Measurements from ENCODE around the gene NEUROD2. TPM values are rescaled to one million over a fixed set of nuclear protein-coding genes. Genes with fewer than 3 reads are reported as not detected.
"Not testable (repeated sequence)": the region's sequence is repeated elsewhere in the genome, so short reads cannot be mapped to it uniquely, and the experiment has no call there.

NEUROD2 gene
- total RNA-seq, 1 donor from 2014 or later = not detected

DNA sequence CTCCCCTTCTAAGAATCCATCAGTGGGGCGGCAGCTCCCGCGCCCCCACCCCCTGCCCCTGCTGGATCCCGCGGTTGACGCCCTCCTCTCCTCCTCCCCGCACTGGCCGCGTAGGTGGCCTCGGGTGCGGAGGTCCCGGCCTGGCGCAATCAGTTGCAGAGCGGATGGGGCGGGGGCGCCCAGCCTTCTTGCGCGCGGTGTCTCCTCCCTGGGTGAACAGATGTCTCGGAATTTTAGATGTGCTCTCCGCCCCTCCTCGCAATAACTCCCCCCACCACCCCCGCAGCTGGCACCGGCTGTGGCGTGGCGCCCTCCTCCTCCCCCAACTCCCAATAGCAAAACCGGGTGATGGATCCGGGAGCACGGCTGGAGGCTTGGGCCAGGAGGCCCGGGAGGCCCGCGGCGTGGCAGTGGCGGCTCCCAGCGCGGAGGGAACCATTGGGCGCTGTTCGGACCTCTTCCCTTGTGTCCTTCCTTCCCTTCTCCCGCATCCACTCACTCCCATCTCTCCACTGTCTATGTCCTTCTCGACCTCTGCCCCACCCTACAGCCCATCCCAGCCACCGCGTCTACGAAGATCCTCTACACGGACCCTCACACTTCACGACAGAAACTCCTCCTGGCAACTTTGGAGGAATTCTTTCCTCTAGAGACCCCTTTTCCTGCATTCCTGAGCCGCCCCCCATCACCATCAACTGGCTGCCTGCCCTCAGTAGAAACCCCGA lies 11.0 kb downstream of the NEUROD2 start:
- ATAC-seq (no peak), DNase-seq (ENCODE audit: low spot score) (no peak)
- intact Hi-C loops (cut with DNase I) = no loop called here

DNA sequence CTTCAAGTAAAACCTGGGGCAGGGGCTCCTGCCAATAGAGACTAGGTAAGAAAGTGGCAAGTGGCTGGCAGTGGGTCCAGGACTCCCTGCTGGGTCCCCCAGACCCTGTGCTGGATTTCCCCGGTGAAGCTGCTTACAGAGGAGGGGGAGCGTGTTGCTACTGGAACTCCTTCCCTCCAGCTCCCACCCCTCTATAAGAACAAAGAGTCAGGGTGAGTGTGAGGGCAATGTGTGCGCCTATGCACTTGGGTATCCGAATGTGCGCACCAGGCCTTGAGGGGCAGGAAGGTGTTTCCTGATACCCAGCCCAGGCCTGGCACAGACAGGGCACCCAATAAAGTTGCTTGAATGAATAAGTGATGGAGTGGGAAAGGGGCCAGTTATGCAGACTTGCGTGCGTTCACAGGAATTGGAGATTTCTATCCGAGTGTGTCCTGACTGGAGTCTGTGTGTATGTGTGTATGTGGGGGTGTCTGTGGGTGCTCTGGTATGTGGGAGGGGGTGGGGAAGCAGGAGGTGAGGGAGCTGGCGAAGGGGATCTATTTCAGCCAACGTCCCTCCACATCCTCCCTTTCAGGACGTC lies 11.7 kb downstream of the NEUROD2 start:
- DNase-seq (ENCODE audit: low spot score) (no peak), ATAC-seq (no peak)
- intact Hi-C loops (cut with DNase I) = no loop called here

DNA sequence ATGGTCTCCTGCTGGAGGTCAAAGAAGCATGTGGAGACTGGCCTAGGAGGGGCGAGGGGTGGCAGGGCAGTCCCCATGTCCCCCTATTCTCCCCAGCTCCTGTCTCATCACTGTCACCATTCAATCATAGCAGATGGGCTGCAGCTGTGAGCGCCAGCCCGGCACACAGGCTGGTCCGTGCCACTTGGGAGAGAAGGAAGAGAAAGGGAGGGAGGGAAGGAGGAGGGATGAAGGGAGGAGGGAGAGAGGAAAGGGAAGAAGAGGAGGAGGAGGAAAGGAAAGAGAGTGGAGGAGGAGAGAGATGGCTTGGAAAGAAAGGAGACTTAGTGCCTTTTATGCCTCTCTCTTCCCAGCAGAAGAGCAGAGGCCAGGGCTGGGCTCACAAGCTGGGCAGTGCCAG lies 12.4 kb downstream of the NEUROD2 start:
- DNase-seq (ENCODE audit: low spot score) (no peak), ATAC-seq (no peak)
- intact Hi-C loops (cut with DNase I) = no loop called here

DNA sequence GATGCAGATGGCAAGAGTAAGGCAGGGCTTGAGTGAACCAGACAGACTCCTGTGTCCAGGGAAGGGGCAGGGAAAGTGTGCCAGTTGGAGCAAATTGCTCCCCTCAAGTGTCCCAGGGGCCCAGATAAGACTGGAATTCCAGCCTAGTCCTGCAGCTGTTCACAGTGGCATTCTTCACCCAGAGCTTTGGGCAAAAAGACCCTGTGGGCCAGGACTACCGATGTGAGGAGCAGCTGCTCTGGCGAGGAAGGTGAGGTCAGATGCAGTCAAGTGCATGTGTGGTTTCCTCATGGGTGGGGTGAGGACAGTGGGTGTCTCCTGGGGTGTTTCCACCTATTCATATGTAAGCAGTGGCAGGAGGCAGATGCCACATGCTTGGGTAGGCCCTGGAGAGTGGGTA lies 14.3 kb downstream of the NEUROD2 start:
- no peak for ATAC-seq

DNA sequence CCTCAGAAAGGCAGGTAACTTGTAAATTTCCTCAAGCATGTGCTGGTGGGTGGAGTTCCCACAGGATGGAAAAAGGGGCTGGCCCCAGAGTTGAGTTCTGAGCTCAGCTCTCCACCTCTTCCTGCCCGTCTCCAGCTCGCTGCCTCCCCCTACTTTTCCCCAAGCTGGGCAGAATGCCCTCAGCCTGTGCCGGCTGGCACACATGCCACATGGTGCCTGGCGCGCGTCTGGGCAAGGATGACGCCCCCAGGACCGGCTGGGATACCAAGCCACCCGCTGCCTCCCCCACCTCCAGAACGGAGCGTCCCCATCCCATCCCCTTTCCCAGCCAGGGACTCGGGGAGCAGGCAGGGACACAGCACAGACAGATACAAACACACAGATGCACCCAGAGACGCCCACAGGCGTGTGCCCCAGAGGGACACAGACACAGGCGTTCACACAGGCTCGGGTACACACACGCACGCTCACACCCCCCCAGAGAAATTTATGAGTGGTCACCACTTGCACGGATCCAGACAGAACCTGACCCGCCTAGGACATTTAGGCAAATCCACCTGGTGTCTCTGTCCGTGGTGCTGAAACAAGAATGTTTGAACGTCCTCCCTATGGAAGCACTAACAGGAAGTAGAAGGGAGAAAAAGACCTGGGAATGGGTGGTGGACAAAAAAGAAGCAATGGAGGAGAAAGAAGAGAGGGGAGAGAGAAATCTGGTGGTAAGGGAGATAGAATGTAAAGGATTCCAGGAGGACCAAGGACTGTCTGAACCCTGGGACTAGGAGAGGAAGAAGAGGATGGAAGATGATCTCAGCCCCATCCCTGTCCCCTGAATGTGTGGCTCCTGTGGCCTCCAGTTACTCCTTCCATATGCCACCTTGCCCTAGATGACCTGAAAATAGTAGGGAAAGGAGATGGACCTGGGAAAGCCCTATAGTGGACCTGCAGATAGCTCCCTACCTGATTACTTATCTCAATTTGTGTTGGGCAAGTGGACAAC lies 15.5 kb downstream of the NEUROD2 start:
- no peak for DNase-seq (ENCODE audit: low spot score)
- ATAC-seq = no peak
- intact Hi-C loops (cut with DNase I) = no loop called here

More for the DNA sequence above, 14.3 kb downstream of the NEUROD2 start:
- intact Hi-C loops (cut with DNase I) = no loop called here
- DNase-seq (ENCODE audit: low spot score) = no peak

DNA sequence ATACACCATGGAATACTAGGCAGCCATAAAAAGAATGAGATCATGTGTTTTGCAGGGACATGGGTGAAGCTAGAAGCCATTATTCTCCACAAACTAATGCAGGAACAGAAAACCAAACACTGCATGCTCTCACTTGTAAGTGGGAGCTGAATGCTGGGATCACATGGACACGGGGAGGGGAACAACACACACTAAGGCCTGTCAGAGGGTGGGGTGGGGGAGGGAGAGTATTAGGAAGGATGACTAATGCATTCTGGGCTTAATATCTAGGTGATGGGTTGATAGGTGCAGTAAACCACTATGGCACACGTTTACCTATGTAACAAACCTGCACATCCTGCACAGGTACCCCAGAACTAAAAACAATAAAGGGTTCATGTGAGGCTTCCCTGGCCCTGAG lies 17.5 kb downstream of the NEUROD2 start:
- not testable (repeated sequence) for ATAC-seq

DNA sequence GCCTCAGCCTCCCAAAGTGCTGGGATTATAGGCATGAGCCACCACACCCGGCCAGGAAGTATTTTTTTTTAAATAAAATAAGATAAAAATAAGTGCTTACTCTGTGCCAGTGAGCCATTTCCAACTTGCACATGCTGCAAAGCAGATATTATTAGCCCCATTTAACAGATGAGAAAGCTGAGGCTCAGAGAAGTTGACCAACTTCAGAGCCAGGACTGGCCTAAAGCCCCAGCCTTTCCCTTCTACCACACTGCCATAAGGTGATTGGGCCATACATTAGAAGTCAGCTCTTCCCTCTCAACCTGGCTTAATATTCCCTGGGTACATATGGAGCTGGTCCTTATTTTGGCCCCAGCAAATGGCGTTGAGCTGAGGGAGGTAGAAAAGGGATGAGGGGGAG lies 25.1 kb downstream of the NEUROD2 start:
- ATAC-seq (no peak), DNase-seq (ENCODE audit: low spot score) (no peak)
- intact Hi-C loops (cut with DNase I) = no loop called here

More for the DNA sequence above, 17.5 kb downstream of the NEUROD2 start:
- intact Hi-C loops (cut with DNase I); DNase-seq (ENCODE audit: low spot score): not testable (repeated sequence)

DNA sequence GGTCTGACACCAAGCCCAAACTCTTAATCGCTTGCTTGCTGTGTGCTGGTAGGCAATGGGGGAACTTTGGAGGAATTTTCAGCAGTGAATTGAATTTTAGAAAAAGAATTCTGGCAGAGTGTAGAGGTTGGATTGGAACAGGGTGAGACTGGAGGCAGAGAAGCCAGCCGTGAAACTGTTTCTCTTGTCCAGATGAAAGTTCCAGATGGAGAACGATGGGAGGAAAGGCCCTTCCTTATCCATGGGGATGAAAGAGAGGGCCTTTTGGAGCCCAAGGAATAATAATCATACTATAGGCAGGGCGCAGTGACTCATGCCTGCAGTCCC lies 26.0 kb downstream of the NEUROD2 start:
- ATAC-seq (no peak), DNase-seq (ENCODE audit: low spot score) (no peak)
- intact Hi-C loops (cut with DNase I) = no loop called here

DNA sequence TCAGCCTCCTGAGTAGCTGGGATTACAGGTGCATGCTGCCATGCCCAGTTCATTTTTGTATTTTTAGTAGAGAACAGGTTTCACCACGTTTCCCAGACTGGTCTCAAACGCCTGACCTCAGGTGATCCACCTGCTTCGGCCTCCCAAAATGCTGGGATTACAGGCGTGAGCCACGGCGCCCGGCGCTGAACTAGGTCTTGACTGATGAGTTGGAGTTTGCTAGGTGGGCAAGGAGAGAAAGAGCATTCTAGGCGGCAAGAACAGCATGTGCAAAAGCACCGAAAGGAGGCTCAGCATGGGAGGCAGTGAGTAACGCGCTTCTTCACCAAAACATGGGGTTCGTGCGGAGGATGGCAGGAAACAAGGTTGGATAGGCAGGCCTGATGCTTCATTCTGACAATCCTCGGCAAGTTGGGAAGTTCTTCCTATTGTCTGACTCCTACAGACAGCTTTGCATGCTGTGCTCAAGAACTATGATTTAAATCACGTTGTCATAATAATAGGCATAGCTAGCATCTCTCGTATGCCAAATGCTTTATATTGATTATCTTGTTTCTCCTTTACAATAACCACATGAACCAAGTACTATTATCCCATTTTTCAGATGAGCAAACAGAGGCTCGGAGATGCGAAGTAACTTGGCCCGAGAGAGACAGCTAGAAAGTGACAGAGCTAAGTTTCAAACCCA lies 26.5 kb downstream of the NEUROD2 start:
- ATAC-seq = no peak
- intact Hi-C loops (cut with DNase I) = no loop called here

DNA sequence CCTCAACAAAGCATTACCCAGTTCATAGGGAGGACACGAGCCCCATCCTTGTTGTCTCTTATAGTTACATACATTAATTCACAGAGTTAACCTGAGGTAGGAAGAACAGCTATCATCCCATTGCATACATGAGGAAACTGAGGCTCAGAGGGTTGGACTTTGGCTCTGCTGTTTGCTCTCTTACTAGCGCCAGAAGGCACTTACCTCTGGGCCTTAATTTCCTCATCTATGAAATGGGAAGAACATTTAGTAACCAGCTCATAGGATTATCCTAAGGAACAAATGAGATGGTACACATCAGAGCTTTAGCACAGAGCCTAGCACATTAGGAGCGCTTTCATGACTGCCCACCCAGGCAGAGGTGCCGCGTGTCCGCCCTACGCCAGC lies 27.6 kb downstream of the NEUROD2 start:
- no peak for DNase-seq (ENCODE audit: low spot score)
- intact Hi-C loops (cut with DNase I) = no loop called here
- ATAC-seq = no peak

More for the DNA sequence above, 26.5 kb downstream of the NEUROD2 start:
- DNase-seq (ENCODE audit: low spot score) = no peak

DNA sequence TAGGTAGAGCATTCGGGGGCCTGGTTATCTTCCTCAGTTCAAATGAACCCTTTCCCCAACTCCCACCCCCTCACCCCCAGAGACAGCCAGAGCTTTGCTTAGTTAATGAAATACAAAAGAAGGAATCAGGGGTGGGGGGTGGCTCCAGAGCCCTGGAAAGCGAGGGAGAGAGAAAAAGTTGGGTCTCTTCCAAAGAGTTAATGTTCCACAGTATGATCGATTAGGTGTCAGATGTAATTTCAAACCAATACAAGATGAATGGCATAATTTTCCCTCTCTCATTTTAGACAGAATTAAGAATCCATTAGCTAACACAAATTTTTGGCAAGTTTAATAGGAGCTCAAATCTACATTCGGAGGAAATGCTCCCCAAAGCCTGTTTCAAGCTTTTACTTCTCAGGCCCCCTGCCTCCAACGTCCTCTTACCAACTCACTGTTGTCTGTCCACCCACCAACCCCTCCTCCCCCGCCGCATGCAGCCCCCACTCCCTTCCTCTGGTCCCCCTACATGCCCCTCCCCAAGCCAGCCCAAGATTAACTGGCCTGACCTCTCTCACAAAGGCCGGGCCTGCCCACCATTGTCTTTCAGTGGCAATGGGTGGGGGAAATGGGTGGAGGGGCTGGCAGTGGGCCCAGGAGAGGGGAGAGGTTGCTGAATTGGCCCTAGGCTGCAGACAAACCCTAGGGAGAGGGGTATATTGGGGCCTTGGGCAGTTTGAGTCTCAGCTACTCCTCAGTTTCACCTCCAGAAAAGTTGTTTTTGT lies 28.2 kb downstream of the NEUROD2 start:
- DNase-seq (ENCODE audit: low spot score) (no peak), ATAC-seq (no peak)
- intact Hi-C loops (cut with DNase I) = no loop called here

DNA sequence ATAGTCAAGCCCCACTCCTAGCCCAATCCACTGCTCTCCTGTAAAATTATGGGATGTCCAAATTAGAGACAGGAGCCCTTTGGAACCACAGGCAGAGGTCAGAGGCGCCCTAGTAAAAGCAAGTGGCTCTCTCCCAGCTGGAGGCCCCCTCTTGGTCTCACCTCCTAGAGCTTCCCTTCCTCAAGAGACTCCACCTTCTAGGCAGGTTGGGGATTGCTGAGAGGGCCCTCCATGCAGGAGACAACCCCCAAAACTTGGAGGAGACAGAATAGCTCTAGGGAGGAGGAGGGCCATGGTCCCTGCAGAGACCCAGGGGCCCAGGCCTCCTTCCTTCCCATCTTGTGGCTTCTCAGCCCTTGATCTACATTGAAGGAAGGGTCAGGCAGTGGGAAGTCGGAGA lies 29.4 kb downstream of the NEUROD2 start:
- DNase-seq (ENCODE audit: low spot score) (no peak), ATAC-seq (no peak)
- intact Hi-C loops (cut with DNase I) = no loop called here

DNA sequence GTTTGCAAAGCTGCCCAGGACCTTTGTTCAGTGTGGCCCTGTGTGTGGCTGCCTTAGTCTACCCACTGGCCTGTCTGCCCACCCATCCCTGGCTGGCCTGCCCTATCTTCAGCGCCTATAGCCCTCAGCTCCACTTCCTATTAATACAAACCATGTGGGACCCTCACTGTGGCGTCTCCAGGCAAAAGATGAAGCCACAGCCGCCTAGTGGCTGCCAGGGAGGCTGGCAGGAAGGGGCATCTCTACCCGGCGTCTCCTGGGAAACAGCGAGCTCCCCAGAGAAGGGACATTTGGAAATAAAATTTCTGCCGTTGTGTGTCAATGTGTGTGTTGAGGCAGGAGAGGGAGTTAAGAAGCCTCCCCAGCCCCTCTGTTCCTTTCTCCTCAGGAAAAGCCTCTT lies 31.5 kb downstream of the NEUROD2 start:
- DNase-seq (ENCODE audit: low spot score) = no peak
- intact Hi-C loops (cut with DNase I) = no loop called here
- ATAC-seq = no peak

DNA sequence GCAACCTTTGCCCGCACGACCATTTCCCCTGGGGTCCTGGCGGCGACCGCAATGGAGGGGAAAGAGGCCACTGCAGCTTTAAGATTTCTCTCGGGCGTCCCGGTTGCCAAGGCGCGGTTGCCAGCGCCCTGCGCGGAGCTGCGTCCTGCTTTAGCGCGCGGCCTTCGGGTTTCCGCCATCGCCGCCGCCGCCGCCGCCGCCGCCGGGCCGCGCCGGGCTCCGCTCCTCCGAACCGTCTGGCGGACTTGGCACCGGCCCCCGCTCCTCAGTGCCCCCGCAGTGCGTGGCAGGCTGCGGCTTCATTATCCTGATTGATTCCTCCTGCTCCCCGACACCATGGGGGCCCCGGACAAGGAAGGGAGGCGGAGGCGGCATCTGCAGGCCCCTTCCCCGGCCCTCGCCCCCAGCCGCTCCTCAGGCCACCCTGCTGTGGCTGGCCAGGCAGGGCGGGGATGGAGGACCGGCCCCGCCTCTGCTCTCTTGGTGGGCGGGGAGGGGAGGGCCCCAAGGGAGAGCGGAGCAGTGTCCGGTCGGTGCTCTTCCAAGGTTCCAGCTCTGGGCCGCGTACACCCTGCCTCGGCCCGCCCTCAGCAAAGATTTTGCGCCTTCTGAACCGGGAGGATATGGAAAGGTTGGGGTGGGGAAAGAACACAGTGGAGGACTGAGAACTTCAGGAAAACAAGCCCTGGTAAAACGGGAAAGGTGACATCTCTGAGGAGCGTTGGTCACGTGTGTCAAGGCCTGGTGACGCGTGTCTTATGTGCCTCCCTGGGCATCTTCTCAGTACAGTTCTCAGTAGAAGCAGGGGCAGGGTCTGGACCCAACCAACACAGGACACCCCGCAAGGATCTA lies 34.0 kb downstream of the NEUROD2 start:
- peak; percentile 72 for DNase-seq (ENCODE audit: low spot score)
- intact Hi-C loops (cut with DNase I) = no loop called here
- peak; percentile 93 for ATAC-seq

DNA sequence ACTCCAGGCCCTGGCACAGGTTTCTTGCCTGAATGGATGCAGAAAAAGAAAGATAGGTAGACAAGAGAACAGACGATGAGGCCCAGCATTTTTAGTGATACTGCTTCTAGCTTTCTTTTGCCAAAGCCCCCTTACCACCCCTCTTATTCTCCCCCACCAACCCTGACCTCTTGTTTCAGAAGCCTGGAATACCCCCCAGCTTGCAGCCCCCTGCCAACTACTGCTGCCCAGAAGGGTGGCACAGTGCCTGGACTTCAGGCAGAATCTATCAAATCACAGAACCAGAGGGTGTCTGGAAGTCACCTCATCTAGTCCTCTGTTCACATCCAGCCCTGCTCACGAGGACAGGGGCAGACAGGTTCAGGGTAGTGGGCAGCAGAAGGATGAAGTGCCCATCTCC lies 35.6 kb downstream of the NEUROD2 start:
- ATAC-seq (no peak), DNase-seq (ENCODE audit: low spot score) (no peak)
- intact Hi-C loops (cut with DNase I) = no loop called here

DNA sequence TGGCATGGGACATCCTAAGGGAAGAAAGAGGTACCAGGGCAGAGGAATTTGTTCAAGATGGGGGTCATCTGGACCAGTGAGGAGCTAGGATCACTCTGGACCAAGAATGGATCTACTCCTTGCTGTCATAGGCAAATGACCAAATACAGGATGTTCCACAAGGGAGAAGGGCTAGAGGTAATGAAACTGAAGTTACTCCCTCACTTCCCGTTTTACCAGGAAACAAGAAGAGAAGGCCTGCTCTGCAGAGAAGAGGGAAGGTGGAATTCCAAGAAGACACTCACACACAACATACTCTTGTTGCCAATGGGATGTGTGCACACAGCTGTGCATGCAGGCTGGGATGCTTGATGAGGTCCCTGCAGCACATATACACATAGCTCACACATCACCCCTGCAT lies 38.6 kb downstream of the NEUROD2 start:
- DNase-seq (ENCODE audit: low spot score) (no peak), ATAC-seq (no peak)
- intact Hi-C loops (cut with DNase I) = no loop called here

DNA sequence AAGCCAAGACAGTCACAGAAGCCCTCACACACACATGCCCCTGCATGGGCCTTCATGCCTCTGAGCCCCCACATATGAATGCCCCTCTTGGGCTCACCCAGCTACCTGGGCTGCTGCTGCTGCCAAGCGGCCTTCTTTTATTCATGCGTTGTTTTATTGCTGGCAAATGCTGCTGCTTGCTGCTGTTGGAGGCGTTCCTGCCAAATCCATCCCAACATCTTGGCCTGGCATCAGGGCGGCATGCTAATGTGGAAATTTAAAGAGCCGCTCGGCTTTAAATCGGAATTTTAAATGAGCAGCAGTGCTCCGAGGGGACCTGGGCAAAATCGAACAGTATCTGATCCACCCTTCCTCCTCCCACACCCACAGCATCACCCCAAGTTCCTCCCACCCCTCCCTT lies 39.0 kb downstream of the NEUROD2 start:
- no peak for ATAC-seq
- intact Hi-C loops (cut with DNase I) = no loop called here
- DNase-seq (ENCODE audit: low spot score) = no peak

Measured in sciatic nerve (tissue), 2 donors.